ENCODE data around the gene CHMP4B. TPM values are rescaled to one million over a fixed set of nuclear protein-coding genes. Genes with fewer than 3 reads are reported as not detected.

CHMP4B gene
- total RNA-seq, 1 experiment from 2014 or later = 72.5 TPM

DNA sequence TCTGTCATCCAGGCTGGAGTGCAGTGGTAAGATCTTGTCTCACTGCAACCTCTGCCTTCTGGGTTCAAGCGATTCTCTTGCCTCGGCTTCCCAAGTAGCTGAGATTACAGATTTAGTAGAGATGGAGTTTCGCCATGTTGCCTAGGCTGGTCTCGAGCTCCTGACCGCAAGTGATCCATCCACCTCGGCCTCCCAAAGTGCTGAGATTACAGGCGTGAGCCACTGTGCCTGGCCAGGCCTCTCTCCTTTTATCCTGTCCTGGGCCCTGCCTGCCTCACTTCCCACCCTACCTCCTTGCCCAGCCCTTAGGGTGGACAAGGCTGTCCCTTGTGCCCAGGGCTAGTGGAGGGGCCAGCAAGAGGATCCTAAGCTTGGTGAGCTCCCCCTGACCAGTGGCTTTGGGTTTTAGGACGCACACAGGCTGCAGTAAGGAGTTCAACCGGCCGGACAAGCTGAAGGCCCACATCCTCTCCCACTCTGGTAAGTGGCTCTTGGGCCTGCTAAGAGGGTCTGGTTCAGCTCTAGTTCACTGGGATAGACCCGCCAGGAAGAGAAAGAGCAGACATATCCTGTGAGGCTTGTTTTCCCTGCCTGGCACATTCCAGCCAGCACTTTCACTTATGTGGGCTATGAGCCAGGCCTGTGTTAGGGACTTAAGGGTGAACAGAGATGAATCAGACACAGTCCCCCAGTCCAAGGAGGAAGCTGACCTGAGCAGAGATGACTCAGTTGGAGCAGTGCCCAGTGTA lies 21.9 kb upstream of the CHMP4B start:
- POLR2A ChIA-PET = interaction anchor here (0.7 kb wide), 1 partner anchor 100 kb away, joined by 5 read pairs; no protein-coding TSS in a partner anchor
- DNase-seq (ENCODE audit: low spot score) (no peak), ATAC-seq (no peak)
- Mint-ChIP-seq H3K4me1 (0 out of 2 replicates have a peak, but pooled peaks cover 3% of the 10 kb centered on the region), H3K9me3 (no peaks in the 10 kb centered on the region), H3K36me3 (no peaks in the 10 kb centered on the region), H3K27me3 (ENCODE audit: low read depth) (no peaks in the 10 kb centered on the region), H3K4me3 (no peak overlapping the region), H3K27ac (no peak overlapping the region)
- CTCF ChIA-PET = no interaction called here
- TF ChIP-seq PRRX2 (CRISPR knock-in tag; IDR thresholded peaks at IDR 0.05) (no peak), ZNF219 (CRISPR knock-in tag; IDR thresholded peaks at IDR 0.05; ENCODE audit: borderline replicate concordance) (no peak), ESRRA (CRISPR knock-in tag; IDR thresholded peaks at IDR 0.05; ENCODE audit: borderline replicate concordance) (no peak), MLX (CRISPR knock-in tag; IDR thresholded peaks at IDR 0.05) (no peak), IRF2 (CRISPR knock-in tag; IDR thresholded peaks at IDR 0.05; ENCODE audit: borderline replicate concordance, low read depth) (no peak), ZNF671 (CRISPR knock-in tag; IDR thresholded peaks at IDR 0.05) (no peak)
- TF ChIP-seq, protein P1, sequence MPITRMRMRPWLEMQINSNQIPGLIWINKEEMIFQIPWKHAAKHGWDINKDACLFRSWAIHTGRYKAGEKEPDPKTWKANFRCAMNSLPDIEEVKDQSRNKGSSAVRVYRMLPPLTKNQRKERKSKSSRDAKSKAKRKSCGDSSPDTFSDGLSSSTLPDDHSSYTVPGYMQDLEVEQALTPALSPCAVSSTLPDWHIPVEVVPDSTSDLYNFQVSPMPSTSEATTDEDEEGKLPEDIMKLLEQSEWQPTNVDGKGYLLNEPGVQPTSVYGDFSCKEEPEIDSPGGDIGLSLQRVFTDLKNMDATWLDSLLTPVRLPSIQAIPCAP (CRISPR knock-in tag; IDR thresholded peaks at IDR 0.05) = no peak

DNA sequence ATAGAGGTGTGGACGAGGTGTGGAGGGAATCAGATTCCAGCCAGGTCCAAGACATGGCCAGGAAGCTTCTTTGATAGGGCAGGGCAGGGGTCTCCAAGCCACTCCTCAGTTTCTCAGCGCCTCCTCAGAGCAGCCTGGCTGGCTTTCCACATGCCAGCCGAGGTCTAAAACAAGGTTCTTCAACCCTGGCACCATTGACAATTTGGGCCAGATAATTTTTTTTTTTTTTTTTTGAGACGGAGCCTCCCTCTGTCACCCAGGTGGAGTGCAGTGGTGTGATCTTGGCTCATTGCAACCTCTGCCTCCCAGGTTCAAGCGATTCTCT lies 21.3 kb upstream of the CHMP4B start:
- TF ChIP-seq ZNF423 (CRISPR knock-in tag; IDR thresholded peaks at IDR 0.05) (no peak), CREM (CRISPR knock-in tag; IDR thresholded peaks at IDR 0.05) (no peak), GABPB1 (CRISPR knock-in tag; IDR thresholded peaks at IDR 0.05) (no peak), ZNF263 (CRISPR knock-in tag; IDR thresholded peaks at IDR 0.05; ENCODE audit: low read depth) (no peak)
- TF ChIP-seq, protein P2, sequence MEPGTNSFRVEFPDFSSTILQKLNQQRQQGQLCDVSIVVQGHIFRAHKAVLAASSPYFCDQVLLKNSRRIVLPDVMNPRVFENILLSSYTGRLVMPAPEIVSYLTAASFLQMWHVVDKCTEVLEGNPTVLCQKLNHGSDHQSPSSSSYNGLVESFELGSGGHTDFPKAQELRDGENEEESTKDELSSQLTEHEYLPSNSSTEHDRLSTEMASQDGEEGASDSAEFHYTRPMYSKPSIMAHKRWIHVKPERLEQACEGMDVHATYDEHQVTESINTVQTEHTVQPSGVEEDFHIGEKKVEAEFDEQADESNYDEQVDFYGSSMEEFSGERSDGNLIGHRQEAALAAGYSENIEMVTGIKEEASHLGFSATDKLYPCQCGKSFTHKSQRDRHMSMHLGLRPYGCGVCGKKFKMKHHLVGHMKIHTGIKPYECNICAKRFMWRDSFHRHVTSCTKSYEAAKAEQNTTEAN (CRISPR knock-in tag; IDR thresholded peaks at IDR 0.05) = no peak
- Mint-ChIP-seq H3K27ac (no peak overlapping the region), H3K4me3 (no peak overlapping the region), H3K9me3 (no peaks in the 10 kb centered on the region), H3K36me3 (no peaks in the 10 kb centered on the region), H3K4me1 (0 out of 2 replicates have a peak, but pooled peaks cover 3% of the 10 kb centered on the region), H3K27me3 (ENCODE audit: low read depth) (no peaks in the 10 kb centered on the region)
- DNase-seq (ENCODE audit: low spot score) (no peak), ATAC-seq (no peak)
- CTCF ChIA-PET = no interaction called here
- POLR2A ChIA-PET = no interaction called here

DNA sequence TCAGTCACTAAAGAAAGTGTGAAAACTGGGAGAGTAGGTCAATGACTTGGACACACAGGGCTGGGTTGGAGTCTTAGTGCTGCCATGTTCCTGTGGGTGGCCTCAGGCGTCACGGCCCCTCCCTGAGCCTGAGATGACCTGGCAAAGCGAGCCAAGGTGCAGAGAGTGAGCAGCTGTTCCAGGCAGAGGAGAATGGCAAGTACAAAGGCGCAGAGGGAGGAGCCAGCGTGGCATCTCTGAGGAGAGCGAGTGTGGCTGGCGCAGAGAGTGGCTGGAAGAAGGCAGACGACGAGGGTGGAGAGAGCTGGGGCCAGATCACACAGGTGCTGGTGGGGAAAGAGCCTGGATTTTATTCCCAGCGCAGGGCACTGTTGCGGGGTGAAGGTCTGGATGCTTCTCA lies 20.6 kb upstream of the CHMP4B start:
- DNase-seq (ENCODE audit: low spot score) (no peak), ATAC-seq (no peak)
- H3K4me1 Mint-ChIP-seq = 0 out of 2 replicates have a peak, but pooled peaks cover 3% of the 10 kb centered on the region
- CTCF ChIA-PET = interaction anchor here (4.8 kb wide), 1 partner anchor 72 kb away, joined by 31 read pairs; no protein-coding TSS in a partner anchor
- no peak overlapping the region for H3K4me3 Mint-ChIP-seq
- POLR2A ChIA-PET = no interaction called here
- H3K9me3 Mint-ChIP-seq = no peaks in the 10 kb centered on the region
- no peaks in the 10 kb centered on the region for H3K27me3 Mint-ChIP-seq (ENCODE audit: low read depth)
- H3K36me3 Mint-ChIP-seq = no peaks in the 10 kb centered on the region
- H3K27ac Mint-ChIP-seq = 0 out of 2 replicates have a peak overlapping the region, but pooled peaks have one; percentile 12
- TF ChIP-seq ZNF396 (CRISPR knock-in tag; IDR thresholded peaks at IDR 0.05; ENCODE audit: borderline replicate concordance) (no peak), SP1 (CRISPR knock-in tag; conservative IDR thresholded peaks at IDR 0.05) (no peak), OVOL2 (CRISPR knock-in tag; IDR thresholded peaks at IDR 0.05; ENCODE audit: borderline replicate concordance) (no peak), ARID4B (CRISPR knock-in tag; IDR thresholded peaks at IDR 0.05; ENCODE audit: borderline replicate concordance) (no peak), NFATC4 (CRISPR knock-in tag; IDR thresholded peaks at IDR 0.05) (no peak), E2F4 (CRISPR knock-in tag; IDR thresholded peaks at IDR 0.05; ENCODE audit: borderline replicate concordance, low read depth) (no peak), MLX (CRISPR knock-in tag; IDR thresholded peaks at IDR 0.05) (no peak)
- TF ChIP-seq, protein P3, sequence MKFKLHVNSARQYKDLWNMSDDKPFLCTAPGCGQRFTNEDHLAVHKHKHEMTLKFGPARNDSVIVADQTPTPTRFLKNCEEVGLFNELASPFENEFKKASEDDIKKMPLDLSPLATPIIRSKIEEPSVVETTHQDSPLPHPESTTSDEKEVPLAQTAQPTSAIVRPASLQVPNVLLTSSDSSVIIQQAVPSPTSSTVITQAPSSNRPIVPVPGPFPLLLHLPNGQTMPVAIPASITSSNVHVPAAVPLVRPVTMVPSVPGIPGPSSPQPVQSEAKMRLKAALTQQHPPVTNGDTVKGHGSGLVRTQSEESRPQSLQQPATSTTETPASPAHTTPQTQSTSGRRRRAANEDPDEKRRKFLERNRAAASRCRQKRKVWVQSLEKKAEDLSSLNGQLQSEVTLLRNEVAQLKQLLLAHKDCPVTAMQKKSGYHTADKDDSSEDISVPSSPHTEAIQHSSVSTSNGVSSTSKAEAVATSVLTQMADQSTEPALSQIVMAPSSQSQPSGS (CRISPR knock-in tag; IDR thresholded peaks at IDR 0.05; ENCODE audit: borderline replicate concordance, low read depth) = no peak
